Fibroblast of pulmonary artery (primary cell): Measurements from ENCODE around the gene TBC1D24.

ENCODE experiments used
- DNase-seq: peaks from one replicate; pipeline ENCODE4 v3.0.0-alpha.2; 2010; ENCODE audit warnings: low read depth
- H3K4me3 ChIP-seq: replicated peaks from 2 replicates; pipeline ENCODE4 v1.5.1; 2011; ENCODE audit warnings: low read depth, mild to moderate bottlenecking, control low read depth, low read length, moderate library complexity
- TF ChIP-seq, protein P1 (sequence below): IDR thresholded peaks from 2 replicates; pipeline ENCODE4 v1.5.1; 2011; ENCODE audit warnings: mild to moderate bottlenecking, control low read depth, low read length, inconsistent platforms; ENCODE audit errors: missing control alignments

Gene TBC1D24

DNA sequence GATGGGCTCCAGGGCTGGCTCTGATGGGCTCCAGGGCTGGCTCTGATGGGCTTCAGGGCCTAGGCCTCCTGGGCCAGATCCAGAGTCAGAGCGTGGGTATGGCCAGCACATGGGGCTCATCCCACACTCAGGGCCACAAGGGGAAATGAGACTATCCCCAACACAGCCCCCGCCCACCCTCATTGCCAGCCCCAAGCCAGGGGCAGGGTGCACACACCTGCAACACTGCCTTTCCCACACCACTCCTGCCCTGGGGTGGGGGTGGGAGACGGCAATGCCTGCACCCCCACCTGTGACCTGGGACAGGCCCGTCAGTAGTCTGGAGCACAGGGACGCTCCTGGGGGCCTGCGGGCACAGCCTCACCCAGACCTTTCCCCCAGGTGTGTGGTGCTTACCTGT lies 24.5 kb downstream of the TBC1D24 start:
- TF ChIP-seq, protein P1, sequence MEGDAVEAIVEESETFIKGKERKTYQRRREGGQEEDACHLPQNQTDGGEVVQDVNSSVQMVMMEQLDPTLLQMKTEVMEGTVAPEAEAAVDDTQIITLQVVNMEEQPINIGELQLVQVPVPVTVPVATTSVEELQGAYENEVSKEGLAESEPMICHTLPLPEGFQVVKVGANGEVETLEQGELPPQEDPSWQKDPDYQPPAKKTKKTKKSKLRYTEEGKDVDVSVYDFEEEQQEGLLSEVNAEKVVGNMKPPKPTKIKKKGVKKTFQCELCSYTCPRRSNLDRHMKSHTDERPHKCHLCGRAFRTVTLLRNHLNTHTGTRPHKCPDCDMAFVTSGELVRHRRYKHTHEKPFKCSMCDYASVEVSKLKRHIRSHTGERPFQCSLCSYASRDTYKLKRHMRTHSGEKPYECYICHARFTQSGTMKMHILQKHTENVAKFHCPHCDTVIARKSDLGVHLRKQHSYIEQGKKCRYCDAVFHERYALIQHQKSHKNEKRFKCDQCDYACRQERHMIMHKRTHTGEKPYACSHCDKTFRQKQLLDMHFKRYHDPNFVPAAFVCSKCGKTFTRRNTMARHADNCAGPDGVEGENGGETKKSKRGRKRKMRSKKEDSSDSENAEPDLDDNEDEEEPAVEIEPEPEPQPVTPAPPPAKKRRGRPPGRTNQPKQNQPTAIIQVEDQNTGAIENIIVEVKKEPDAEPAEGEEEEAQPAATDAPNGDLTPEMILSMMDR = no peak
- H3K4me3 ChIP-seq = no peak overlapping the region
- no peak for DNase-seq

- no peak overlapping the region for H3K4me3 ChIP-seq
- no peak for DNase-seq
- TF ChIP-seq, protein P1 = no peak
These were observed 25.0 kb downstream of the TBC1D24 start for GRCh38 chr16:2499890-2500429.

- TF ChIP-seq, protein P1 = no peak
- DNase-seq = no peak
- no peak overlapping the region for H3K4me3 ChIP-seq
These were observed 25.5 kb downstream of the TBC1D24 start for GRCh38 chr16:2500430-2500917.

GRCh38 chr16:2500918-2501750 lies 26.2 kb downstream of the TBC1D24 start:
- peak; percentile 86 for DNase-seq
- TF ChIP-seq, protein P1 = peak; percentile 92

GRCh38 chr16:2501946-2502895 lies 27.3 kb downstream of the TBC1D24 start:
- TF ChIP-seq, protein P1 = no peak
- no peak for DNase-seq
- no peak overlapping the region for H3K4me3 ChIP-seq

More at GRCh38 chr16:2500918-2501750, 26.2 kb downstream of the TBC1D24 start:
- no peak overlapping the region for H3K4me3 ChIP-seq

- DNase-seq = no peak
- H3K4me3 ChIP-seq = no peak overlapping the region
- TF ChIP-seq, protein P1 = no peak
These were observed 30.8 kb downstream of the TBC1D24 start for GRCh38 chr16:2505695-2506094.
